ENCODE results near the gene BRPF3. TPM values are rescaled to one million over a fixed set of nuclear protein-coding genes. Genes with fewer than 3 reads are reported as not detected.

BRPF3 gene
- total and polyA plus RNA-seq, 9 of the 15 experiments (the other 6 are each of a cell fraction or from before 2014, with no cell fraction given): 2.2 to 19.3 (median 8.0) TPM

DNA sequence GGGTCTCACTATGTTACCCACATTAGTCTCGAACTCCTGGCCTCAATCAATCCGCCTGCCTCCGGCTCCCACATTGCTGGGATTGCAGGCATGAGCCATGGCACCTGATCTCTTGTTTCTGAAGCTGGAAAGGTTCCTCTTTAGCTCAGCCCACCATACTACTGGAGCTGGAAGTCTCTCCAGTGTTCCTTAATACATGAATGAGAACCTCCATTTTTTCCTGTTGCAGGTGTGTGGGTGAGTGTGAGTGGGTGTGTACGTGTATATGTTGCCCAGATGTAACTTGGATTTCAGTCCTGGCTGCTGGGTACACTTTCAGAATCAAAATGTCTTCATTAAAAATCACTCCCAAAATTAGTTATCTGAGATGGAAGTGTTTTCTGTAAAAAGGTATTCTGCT is 84.4 kb downstream of the BRPF3 start:
- Histone ChIP-seq H4K20me1 (replicated peaks; ENCODE audit: control insufficient read depth, insufficient read depth, low read length) (no peaks in the 10 kb centered on the region), H3K4me3 (no peak overlapping the region), H3K36me3 (ENCODE audit: control insufficient read depth, insufficient read depth, low read length) (no peaks in the 10 kb centered on the region), H3K27me3 (ENCODE audit: control insufficient read depth in 2 of 2, insufficient read depth in 2 of 2, low read length in 2 of 2) (peaks cover 34 to 51% of the 10 kb centered on the region in 2 experiments; a peak in 4 of 5 replicates), H3K4me1 (replicated peaks in 1 of 2; ENCODE audit: control insufficient read depth in 2 of 2, insufficient read depth in 2 of 2, low read length in 2 of 2) (peaks cover 4% of the 10 kb centered on the region in 2 experiments; a peak in 3 of 5 replicates), H2AFZ (ENCODE audit: low read depth, low read length) (no peak overlapping the region), H3K9me1 (ENCODE audit: control insufficient read depth, insufficient read depth, low read length) (no peaks in the 10 kb centered on the region), H3K27ac (ENCODE audit: extremely low read depth, low read depth, low read length) (no peak overlapping the region), H3K9ac (ENCODE audit: insufficient read depth in 1 of 2, low read depth in 2 of 2, low read length in 2 of 2) (no peak overlapping the region), H3K9me3 (replicated peaks; ENCODE audit: control insufficient read depth, insufficient read depth, low read depth, low read length) (no peaks in the 10 kb centered on the region), H3K4me2 (ENCODE audit: insufficient read depth, low read length) (no peak overlapping the region), H3K79me2 (ENCODE audit: control insufficient read depth, insufficient read depth, low read length) (no peaks in the 10 kb centered on the region)
- no peak for TF ChIP-seq RBM25 (IDR thresholded peaks at IDR 0.05; ENCODE audit: low read depth, low read length, severe bottlenecking)
- TF ChIP-seq, protein P1, sequence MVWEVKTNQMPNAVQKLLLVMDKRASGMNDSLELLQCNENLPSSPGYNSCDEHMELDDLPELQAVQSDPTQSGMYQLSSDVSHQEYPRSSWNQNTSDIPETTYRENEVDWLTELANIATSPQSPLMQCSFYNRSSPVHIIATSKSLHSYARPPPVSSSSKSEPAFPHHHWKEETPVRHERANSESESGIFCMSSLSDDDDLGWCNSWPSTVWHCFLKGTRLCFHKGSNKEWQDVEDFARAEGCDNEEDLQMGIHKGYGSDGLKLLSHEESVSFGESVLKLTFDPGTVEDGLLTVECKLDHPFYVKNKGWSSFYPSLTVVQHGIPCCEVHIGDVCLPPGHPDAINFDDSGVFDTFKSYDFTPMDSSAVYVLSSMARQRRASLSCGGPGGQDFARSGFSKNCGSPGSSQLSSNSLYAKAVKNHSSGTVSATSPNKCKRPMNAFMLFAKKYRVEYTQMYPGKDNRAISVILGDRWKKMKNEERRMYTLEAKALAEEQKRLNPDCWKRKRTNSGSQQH (CRISPR knock-in tag; IDR thresholded peaks at IDR 0.05): no peak
- TF ChIP-seq, protein P2, sequence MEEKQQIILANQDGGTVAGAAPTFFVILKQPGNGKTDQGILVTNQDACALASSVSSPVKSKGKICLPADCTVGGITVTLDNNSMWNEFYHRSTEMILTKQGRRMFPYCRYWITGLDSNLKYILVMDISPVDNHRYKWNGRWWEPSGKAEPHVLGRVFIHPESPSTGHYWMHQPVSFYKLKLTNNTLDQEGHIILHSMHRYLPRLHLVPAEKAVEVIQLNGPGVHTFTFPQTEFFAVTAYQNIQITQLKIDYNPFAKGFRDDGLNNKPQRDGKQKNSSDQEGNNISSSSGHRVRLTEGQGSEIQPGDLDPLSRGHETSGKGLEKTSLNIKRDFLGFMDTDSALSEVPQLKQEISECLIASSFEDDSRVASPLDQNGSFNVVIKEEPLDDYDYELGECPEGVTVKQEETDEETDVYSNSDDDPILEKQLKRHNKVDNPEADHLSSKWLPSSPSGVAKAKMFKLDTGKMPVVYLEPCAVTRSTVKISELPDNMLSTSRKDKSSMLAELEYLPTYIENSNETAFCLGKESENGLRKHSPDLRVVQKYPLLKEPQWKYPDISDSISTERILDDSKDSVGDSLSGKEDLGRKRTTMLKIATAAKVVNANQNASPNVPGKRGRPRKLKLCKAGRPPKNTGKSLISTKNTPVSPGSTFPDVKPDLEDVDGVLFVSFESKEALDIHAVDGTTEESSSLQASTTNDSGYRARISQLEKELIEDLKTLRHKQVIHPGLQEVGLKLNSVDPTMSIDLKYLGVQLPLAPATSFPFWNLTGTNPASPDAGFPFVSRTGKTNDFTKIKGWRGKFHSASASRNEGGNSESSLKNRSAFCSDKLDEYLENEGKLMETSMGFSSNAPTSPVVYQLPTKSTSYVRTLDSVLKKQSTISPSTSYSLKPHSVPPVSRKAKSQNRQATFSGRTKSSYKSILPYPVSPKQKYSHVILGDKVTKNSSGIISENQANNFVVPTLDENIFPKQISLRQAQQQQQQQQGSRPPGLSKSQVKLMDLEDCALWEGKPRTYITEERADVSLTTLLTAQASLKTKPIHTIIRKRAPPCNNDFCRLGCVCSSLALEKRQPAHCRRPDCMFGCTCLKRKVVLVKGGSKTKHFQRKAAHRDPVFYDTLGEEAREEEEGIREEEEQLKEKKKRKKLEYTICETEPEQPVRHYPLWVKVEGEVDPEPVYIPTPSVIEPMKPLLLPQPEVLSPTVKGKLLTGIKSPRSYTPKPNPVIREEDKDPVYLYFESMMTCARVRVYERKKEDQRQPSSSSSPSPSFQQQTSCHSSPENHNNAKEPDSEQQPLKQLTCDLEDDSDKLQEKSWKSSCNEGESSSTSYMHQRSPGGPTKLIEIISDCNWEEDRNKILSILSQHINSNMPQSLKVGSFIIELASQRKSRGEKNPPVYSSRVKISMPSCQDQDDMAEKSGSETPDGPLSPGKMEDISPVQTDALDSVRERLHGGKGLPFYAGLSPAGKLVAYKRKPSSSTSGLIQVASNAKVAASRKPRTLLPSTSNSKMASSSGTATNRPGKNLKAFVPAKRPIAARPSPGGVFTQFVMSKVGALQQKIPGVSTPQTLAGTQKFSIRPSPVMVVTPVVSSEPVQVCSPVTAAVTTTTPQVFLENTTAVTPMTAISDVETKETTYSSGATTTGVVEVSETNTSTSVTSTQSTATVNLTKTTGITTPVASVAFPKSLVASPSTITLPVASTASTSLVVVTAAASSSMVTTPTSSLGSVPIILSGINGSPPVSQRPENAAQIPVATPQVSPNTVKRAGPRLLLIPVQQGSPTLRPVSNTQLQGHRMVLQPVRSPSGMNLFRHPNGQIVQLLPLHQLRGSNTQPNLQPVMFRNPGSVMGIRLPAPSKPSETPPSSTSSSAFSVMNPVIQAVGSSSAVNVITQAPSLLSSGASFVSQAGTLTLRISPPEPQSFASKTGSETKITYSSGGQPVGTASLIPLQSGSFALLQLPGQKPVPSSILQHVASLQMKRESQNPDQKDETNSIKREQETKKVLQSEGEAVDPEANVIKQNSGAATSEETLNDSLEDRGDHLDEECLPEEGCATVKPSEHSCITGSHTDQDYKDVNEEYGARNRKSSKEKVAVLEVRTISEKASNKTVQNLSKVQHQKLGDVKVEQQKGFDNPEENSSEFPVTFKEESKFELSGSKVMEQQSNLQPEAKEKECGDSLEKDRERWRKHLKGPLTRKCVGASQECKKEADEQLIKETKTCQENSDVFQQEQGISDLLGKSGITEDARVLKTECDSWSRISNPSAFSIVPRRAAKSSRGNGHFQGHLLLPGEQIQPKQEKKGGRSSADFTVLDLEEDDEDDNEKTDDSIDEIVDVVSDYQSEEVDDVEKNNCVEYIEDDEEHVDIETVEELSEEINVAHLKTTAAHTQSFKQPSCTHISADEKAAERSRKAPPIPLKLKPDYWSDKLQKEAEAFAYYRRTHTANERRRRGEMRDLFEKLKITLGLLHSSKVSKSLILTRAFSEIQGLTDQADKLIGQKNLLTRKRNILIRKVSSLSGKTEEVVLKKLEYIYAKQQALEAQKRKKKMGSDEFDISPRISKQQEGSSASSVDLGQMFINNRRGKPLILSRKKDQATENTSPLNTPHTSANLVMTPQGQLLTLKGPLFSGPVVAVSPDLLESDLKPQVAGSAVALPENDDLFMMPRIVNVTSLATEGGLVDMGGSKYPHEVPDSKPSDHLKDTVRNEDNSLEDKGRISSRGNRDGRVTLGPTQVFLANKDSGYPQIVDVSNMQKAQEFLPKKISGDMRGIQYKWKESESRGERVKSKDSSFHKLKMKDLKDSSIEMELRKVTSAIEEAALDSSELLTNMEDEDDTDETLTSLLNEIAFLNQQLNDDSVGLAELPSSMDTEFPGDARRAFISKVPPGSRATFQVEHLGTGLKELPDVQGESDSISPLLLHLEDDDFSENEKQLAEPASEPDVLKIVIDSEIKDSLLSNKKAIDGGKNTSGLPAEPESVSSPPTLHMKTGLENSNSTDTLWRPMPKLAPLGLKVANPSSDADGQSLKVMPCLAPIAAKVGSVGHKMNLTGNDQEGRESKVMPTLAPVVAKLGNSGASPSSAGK (IDR thresholded peaks at IDR 0.05): no peak
- WGBS (ENCODE audit: insufficient coverage, low coverage, missing lambda C conversion rate): 0% methylated on average over 4 of the region's 4 CpGs
- POLR2A ChIA-PET: interaction anchor here (0.6 to 1.1 kb wide), 3 partner anchors 9 to 852 kb away, joined by 3 to 4 read pairs (median 3); no protein-coding TSS in a partner anchor
- BruUV-seq (replicated peaks): no TSS peak
- ATAC-seq (no peak), DNase-seq (ENCODE audit: extremely low read depth in 1 of 4, low spot score in 3 of 4) (no peak), FAIRE-seq (no peak)
- CTCF ChIA-PET (ENCODE audit: low intra/inter-chr PET ratio): no interaction called here
- intact Hi-C loops (cut with micrococcal nuclease) (no loop called here), in situ Hi-C loops (cut with MboI) (no loop called here)
